HEK293 (cell line): ENCODE data around the gene CCDC85A.

Experiments
- ATF2 ChIP-seq: fragments of 450-650 bp; formaldehyde crosslinking; IDR thresholded peaks from 2 replicates; pipeline ENCODE4 v1.5.1; 2016; ENCODE audit warnings: missing biosample characterization, missing genetic modification characterization, low read depth
- FEZF1 ChIP-seq: fragments of 450-650 bp; formaldehyde crosslinking; IDR thresholded peaks from 2 replicates; pipeline ENCODE4 v1.5.1; 2016; ENCODE audit warnings: missing biosample characterization, missing genetic modification characterization
- KLF17 ChIP-seq: fragments of 450-650 bp; formaldehyde crosslinking; IDR thresholded peaks from 2 replicates; pipeline ENCODE4 v1.5.1; 2016; ENCODE audit warnings: missing biosample characterization, missing genetic modification characterization
- SCRT1 ChIP-seq: fragments of 450-650 bp; formaldehyde crosslinking; IDR thresholded peaks from 2 replicates; pipeline ENCODE4 v1.5.1; 2016; ENCODE audit warnings: missing biosample characterization, missing genetic modification characterization, borderline replicate concordance
- SCRT2 ChIP-seq: fragments of 450-650 bp; formaldehyde crosslinking; IDR thresholded peaks from 2 replicates; pipeline ENCODE4 v1.5.1; 2016; ENCODE audit warnings: missing biosample characterization, missing genetic modification characterization
- SETDB1 ChIP-seq: IDR thresholded peaks from one replicate; pipeline ENCODE4 v1.6.1; 2017; ENCODE audit warnings: mild to moderate bottlenecking, low read length, moderate library complexity, mixed read lengths; ENCODE audit not compliant: insufficient read length
- SP2 ChIP-seq: fragments of 450-650 bp; formaldehyde crosslinking; IDR thresholded peaks from 2 replicates; pipeline ENCODE4 v1.5.1; 2016; ENCODE audit warnings: missing biosample characterization, missing genetic modification characterization
- TSHZ1 ChIP-seq: fragments of 450-650 bp; formaldehyde crosslinking; IDR thresholded peaks from 2 replicates; pipeline ENCODE4 v1.5.1; 2016; ENCODE audit warnings: missing biosample characterization, missing genetic modification characterization, borderline replicate concordance
- ZFP3 ChIP-seq: fragments of 450-650 bp; formaldehyde crosslinking; IDR thresholded peaks from 2 replicates; pipeline ENCODE4 v1.5.1; 2016; ENCODE audit warnings: low read depth, missing biosample characterization, missing genetic modification characterization
- ZNF138 ChIP-seq: fragments of 450-650 bp; formaldehyde crosslinking; IDR thresholded peaks from 2 replicates; pipeline ENCODE4 v1.5.1; 2016; ENCODE audit warnings: missing biosample characterization, missing genetic modification characterization, borderline replicate concordance
- ZNF221 ChIP-seq: fragments of 450-650 bp; formaldehyde crosslinking; IDR thresholded peaks from 2 replicates; pipeline ENCODE4 v1.5.1; 2017; ENCODE audit warnings: missing biosample characterization, missing genetic modification characterization, borderline replicate concordance
- ZNF341 ChIP-seq: fragments of 450-650 bp; formaldehyde crosslinking; IDR thresholded peaks from 2 replicates; pipeline ENCODE4; 2016; ENCODE audit warnings: low read depth, missing biosample characterization, missing genetic modification characterization
- ZNF404 ChIP-seq: fragments of 450-650 bp; formaldehyde crosslinking; IDR thresholded peaks from 2 replicates; pipeline ENCODE4 v1.5.1; 2017; ENCODE audit warnings: missing biosample characterization, missing genetic modification characterization
- ZNF426 ChIP-seq: fragments of 450-650 bp; formaldehyde crosslinking; IDR thresholded peaks from 2 replicates; pipeline ENCODE4 v1.5.1; 2017; ENCODE audit warnings: missing biosample characterization, missing genetic modification characterization, mild to moderate bottlenecking, inconsistent platforms, moderate library complexity
- ZNF596 ChIP-seq: fragments of 450-650 bp; IDR thresholded peaks from 2 replicates; pipeline ENCODE4 v1.5.0; 2018; ENCODE audit warnings: missing biosample characterization, mild to moderate bottlenecking, missing genetic modification characterization, moderate library complexity
- ZNF610 ChIP-seq: fragments of 450-650 bp; formaldehyde crosslinking; IDR thresholded peaks from 2 replicates; pipeline ENCODE4 v1.5.1; 2016; ENCODE audit warnings: missing biosample characterization, missing genetic modification characterization, borderline replicate concordance
- ZNF658 ChIP-seq: fragments of 450-650 bp; formaldehyde crosslinking; IDR thresholded peaks from 2 replicates; pipeline ENCODE4; 2016; ENCODE audit warnings: missing biosample characterization, missing genetic modification characterization
- TF ChIP-seq, protein P1 (sequence below): fragments of 450-650 bp; formaldehyde crosslinking; IDR thresholded peaks from 2 replicates; pipeline ENCODE4 v1.5.1; 2017; ENCODE audit warnings: missing biosample characterization, missing genetic modification characterization
- TF ChIP-seq, protein P2 (sequence below): fragments of 450-650 bp; formaldehyde crosslinking; IDR thresholded peaks from 2 replicates; pipeline ENCODE4 v1.5.1; 2016; ENCODE audit warnings: missing biosample characterization, missing genetic modification characterization
- TF ChIP-seq, protein P3 (sequence below): fragments of 450-650 bp; formaldehyde crosslinking; IDR thresholded peaks from 2 replicates; pipeline ENCODE4 v1.5.1; 2016; ENCODE audit warnings: missing biosample characterization, missing genetic modification characterization

Gene CCDC85A

DNA sequence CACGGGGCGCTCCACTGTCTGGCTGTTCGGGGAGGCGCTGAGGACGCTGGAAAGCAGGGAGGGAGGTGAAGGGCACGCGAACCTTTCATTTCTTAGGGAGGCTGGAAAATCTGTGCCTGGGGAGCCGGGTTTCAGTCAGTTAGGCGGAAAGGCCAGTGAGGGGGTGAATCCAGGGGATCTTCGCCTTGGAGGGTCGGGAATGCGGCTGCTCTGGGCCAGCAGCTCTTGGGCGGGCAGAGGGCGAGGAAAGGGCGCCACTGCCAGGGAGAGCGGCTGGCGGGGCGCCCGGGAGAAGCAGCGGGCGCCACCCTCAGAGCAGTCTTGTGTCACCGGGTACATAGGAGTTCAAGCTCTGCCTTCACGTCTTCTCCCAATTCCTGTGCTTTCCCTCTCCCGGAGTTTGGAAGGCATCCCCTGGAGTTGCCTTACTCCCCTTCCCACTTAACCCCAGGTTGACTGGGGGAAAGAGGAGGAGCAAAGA, 1.4 kb downstream of the CCDC85A start (continued):
- TF ChIP-seq ZNF426 (tag by site-specific recombination) (no peak), SCRT2 (tag by site-specific recombination) (peak; percentile 26), ZFP3 (peak; percentile 67), ZNF658 (tag by site-specific recombination) (no peak), TSHZ1 (tag by site-specific recombination) (no peak), ZNF610 (tag by site-specific recombination) (0 out of 2 replicates have a peak, but pooled peaks have one; percentile 28), FEZF1 (tag by site-specific recombination) (no peak), SP2 (tag by site-specific recombination) (no peak), SCRT1 (tag by site-specific recombination) (no peak), ATF2 (tag by site-specific recombination) (no peak), KLF17 (tag by site-specific recombination) (no peak), ZNF138 (no peak), ZNF596 (tag by site-specific recombination) (no peak), SETDB1 (no peak), ZNF221 (tag by site-specific recombination) (no peak), ZNF341 (tag by site-specific recombination) (peak; percentile 87), ZNF404 (tag by site-specific recombination) (no peak)
- TF ChIP-seq, protein P1, sequence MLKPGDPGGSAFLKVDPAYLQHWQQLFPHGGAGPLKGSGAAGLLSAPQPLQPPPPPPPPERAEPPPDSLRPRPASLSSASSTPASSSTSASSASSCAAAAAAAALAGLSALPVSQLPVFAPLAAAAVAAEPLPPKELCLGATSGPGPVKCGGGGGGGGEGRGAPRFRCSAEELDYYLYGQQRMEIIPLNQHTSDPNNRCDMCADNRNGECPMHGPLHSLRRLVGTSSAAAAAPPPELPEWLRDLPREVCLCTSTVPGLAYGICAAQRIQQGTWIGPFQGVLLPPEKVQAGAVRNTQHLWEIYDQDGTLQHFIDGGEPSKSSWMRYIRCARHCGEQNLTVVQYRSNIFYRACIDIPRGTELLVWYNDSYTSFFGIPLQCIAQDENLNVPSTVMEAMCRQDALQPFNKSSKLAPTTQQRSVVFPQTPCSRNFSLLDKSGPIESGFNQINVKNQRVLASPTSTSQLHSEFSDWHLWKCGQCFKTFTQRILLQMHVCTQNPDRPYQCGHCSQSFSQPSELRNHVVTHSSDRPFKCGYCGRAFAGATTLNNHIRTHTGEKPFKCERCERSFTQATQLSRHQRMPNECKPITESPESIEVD = no peak
- TF ChIP-seq, protein P2, sequence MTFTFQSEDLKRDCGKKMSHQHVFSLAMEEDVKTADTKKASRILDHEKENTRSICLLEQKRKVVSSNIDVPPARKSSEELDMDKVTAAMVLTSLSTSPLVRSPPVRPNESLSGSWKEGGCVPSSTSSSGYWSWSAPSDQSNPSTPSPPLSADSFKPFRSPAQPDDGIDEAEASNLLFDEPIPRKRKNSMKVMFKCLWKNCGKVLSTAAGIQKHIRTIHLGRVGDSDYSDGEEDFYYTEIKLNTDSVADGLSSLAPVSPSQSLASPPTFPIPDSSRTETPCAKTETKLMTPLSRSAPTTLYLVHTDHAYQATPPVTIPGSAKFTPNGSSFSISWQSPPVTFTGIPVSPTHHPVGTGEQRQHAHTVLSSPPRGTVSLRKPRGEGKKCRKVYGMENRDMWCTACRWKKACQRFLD (tag by site-specific recombination) = no peak
- TF ChIP-seq, protein P3, sequence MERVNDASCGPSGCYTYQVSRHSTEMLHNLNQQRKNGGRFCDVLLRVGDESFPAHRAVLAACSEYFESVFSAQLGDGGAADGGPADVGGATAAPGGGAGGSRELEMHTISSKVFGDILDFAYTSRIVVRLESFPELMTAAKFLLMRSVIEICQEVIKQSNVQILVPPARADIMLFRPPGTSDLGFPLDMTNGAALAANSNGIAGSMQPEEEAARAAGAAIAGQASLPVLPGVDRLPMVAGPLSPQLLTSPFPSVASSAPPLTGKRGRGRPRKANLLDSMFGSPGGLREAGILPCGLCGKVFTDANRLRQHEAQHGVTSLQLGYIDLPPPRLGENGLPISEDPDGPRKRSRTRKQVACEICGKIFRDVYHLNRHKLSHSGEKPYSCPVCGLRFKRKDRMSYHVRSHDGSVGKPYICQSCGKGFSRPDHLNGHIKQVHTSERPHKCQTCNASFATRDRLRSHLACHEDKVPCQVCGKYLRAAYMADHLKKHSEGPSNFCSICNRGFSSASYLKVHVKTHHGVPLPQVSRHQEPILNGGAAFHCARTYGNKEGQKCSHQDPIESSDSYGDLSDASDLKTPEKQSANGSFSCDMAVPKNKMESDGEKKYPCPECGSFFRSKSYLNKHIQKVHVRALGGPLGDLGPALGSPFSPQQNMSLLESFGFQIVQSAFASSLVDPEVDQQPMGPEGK (tag by site-specific recombination) = 0 out of 2 replicates have a peak, but pooled peaks have one; percentile 9
